HCT116 (cell line): ENCODE measurements around the gene MORN4.

Experiments
- EGR1 ChIP-seq: IDR thresholded peaks from 2 replicates; pipeline ENCODE4 v1.6.1; 2012; ENCODE audit warnings: low read depth
- EZH2 ChIP-seq: fragments of 200-600 bp; sonication (generic); IDR thresholded peaks from 2 replicates; pipeline ENCODE4 v1.6.1; 2017; ENCODE audit warnings: antibody characterized with exemption, mixed run types
- EZH2phosphoT487 ChIP-seq: fragments of 200-600 bp; IDR thresholded peaks from 2 replicates; pipeline ENCODE4 v1.6.1; 2018; ENCODE audit warnings: antibody characterized with exemption, borderline replicate concordance
- FOSL1 ChIP-seq: IDR thresholded peaks from 2 replicates; pipeline ENCODE4 v1.6.1; 2012; ENCODE audit warnings: low read depth
- TCF7L2 ChIP-seq: IDR thresholded peaks from 2 replicates; pipeline ENCODE4 v1.7.0; 2011; ENCODE audit warnings: borderline replicate concordance, inconsistent platforms; ENCODE audit not compliant: insufficient read depth, insufficient read length; ENCODE audit errors: extremely low read depth
- ZNF274 ChIP-seq: fragments of 200-500 bp; sonication (Bioruptor generic); IDR thresholded peaks from 2 replicates; pipeline ENCODE4 v1.6.1; 2014; ENCODE audit warnings: mild to moderate bottlenecking, low read depth, low read length, inconsistent platforms
- TF ChIP-seq, protein P1 (sequence below), 3 experiments: fragments of 200-600 bp in 1 of 3; sonication (generic) in 1 of 3; IDR thresholded peaks in 2 of 3; conservative IDR thresholded peaks in 1 of 3; 2 replicates each; pipeline ENCODE4 v1.5.1; 2012 to 2017; ENCODE audit warnings: low read depth in 2 of 3, low read length in 2 of 3, antibody characterized with exemption in 1 of 3, borderline replicate concordance in 1 of 3, control low read depth in 1 of 3, mild to moderate bottlenecking in 1 of 3, mixed read lengths in 1 of 3, mixed run types in 1 of 3, moderate library complexity in 1 of 3; ENCODE audit not compliant: insufficient read depth in 1 of 3
- TF ChIP-seq, protein P2 (sequence below): IDR thresholded peaks from 2 replicates; pipeline ENCODE4 v1.6.1; 2011; ENCODE audit warnings: mild to moderate bottlenecking, low read length, moderate library complexity; ENCODE audit not compliant: insufficient replicate concordance; ENCODE audit errors: extremely low read depth
- TF ChIP-seq, protein P3 (sequence below): IDR thresholded peaks from 2 replicates; pipeline ENCODE4 v1.6.1; 2012; ENCODE audit warnings: low read depth

DNA sequence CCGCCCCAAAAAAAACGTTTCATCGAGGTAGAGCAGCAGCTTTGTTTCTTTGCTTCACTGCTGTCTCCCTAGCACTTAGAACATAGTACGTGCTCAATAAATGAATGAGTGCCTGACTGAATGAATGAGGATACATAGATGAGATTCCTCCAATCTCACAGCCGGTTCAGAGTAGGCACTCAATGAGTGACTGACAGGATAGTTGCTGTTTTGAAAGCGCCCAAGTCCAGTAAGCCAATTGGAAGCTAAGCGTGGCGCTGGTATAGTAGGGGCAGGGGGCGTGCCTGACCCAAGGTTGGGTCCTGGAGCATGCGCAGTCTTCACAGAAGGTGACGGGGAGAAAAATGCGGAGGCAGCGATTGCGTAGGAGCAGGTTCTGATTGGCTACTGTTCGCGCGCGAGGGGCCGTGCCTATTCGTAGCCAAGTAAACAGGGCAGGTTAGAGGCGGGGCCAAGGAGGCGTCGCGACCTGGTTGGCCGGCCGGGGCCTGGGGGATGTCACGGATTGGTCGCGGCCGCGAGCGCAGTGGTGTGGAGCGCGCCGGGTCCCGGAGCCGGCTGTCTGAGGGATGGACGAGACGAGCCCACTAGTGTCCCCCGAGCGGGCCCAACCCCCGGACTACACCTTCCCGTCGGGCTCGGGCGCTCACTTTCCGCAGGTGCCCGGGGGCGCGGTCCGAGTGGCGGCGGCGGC lies 7.0 kb upstream of the MORN4 start, which contains the start of gene PI4K2A:
- TF ChIP-seq EZH2 (no peak), FOSL1 (no peak), ZNF274 (no peak), TCF7L2 (no peak), EZH2phosphoT487 (no peak), EGR1 (peak; percentile 83)
- TF ChIP-seq, protein P1, sequence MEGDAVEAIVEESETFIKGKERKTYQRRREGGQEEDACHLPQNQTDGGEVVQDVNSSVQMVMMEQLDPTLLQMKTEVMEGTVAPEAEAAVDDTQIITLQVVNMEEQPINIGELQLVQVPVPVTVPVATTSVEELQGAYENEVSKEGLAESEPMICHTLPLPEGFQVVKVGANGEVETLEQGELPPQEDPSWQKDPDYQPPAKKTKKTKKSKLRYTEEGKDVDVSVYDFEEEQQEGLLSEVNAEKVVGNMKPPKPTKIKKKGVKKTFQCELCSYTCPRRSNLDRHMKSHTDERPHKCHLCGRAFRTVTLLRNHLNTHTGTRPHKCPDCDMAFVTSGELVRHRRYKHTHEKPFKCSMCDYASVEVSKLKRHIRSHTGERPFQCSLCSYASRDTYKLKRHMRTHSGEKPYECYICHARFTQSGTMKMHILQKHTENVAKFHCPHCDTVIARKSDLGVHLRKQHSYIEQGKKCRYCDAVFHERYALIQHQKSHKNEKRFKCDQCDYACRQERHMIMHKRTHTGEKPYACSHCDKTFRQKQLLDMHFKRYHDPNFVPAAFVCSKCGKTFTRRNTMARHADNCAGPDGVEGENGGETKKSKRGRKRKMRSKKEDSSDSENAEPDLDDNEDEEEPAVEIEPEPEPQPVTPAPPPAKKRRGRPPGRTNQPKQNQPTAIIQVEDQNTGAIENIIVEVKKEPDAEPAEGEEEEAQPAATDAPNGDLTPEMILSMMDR (IDR thresholded peaks at IDR 0.05 in 2 of 3, conservative IDR thresholded peaks at IDR 0.05 in 1 of 3; ENCODE audit: borderline replicate concordance in 1 of 3, insufficient read depth in 1 of 3, low read depth in 2 of 3, low read length in 2 of 3): no peak
- TF ChIP-seq, protein P2, sequence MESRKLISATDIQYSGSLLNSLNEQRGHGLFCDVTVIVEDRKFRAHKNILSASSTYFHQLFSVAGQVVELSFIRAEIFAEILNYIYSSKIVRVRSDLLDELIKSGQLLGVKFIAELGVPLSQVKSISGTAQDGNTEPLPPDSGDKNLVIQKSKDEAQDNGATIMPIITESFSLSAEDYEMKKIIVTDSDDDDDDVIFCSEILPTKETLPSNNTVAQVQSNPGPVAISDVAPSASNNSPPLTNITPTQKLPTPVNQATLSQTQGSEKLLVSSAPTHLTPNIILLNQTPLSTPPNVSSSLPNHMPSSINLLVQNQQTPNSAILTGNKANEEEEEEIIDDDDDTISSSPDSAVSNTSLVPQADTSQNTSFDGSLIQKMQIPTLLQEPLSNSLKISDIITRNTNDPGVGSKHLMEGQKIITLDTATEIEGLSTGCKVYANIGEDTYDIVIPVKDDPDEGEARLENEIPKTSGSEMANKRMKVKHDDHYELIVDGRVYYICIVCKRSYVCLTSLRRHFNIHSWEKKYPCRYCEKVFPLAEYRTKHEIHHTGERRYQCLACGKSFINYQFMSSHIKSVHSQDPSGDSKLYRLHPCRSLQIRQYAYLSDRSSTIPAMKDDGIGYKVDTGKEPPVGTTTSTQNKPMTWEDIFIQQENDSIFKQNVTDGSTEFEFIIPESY: no peak
- TF ChIP-seq, protein P3, sequence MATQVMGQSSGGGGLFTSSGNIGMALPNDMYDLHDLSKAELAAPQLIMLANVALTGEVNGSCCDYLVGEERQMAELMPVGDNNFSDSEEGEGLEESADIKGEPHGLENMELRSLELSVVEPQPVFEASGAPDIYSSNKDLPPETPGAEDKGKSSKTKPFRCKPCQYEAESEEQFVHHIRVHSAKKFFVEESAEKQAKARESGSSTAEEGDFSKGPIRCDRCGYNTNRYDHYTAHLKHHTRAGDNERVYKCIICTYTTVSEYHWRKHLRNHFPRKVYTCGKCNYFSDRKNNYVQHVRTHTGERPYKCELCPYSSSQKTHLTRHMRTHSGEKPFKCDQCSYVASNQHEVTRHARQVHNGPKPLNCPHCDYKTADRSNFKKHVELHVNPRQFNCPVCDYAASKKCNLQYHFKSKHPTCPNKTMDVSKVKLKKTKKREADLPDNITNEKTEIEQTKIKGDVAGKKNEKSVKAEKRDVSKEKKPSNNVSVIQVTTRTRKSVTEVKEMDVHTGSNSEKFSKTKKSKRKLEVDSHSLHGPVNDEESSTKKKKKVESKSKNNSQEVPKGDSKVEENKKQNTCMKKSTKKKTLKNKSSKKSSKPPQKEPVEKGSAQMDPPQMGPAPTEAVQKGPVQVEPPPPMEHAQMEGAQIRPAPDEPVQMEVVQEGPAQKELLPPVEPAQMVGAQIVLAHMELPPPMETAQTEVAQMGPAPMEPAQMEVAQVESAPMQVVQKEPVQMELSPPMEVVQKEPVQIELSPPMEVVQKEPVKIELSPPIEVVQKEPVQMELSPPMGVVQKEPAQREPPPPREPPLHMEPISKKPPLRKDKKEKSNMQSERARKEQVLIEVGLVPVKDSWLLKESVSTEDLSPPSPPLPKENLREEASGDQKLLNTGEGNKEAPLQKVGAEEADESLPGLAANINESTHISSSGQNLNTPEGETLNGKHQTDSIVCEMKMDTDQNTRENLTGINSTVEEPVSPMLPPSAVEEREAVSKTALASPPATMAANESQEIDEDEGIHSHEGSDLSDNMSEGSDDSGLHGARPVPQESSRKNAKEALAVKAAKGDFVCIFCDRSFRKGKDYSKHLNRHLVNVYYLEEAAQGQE: no peak
